Measurements from ENCODE around the gene KAZN.

DNA sequence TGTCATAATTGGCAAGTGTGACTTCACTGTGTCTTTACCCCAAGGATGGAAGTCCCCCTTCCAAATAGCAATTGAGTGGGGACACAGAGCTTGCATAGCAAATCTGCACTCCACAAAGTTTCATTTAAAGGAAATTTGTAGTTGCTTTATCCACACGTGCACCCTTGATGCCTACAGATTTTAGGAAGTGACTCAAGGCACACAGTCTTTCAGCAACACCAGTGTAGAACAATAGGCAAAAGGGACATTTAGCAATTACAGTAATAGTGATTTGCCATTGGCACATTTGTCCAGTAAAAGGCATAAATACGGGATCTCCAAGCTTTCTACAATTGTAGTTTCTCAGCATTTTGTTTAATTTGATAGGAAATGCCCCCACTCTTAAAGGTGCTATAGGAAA is 43.4 kb upstream of the KAZN start:
- TF ChIP-seq, protein P1, sequence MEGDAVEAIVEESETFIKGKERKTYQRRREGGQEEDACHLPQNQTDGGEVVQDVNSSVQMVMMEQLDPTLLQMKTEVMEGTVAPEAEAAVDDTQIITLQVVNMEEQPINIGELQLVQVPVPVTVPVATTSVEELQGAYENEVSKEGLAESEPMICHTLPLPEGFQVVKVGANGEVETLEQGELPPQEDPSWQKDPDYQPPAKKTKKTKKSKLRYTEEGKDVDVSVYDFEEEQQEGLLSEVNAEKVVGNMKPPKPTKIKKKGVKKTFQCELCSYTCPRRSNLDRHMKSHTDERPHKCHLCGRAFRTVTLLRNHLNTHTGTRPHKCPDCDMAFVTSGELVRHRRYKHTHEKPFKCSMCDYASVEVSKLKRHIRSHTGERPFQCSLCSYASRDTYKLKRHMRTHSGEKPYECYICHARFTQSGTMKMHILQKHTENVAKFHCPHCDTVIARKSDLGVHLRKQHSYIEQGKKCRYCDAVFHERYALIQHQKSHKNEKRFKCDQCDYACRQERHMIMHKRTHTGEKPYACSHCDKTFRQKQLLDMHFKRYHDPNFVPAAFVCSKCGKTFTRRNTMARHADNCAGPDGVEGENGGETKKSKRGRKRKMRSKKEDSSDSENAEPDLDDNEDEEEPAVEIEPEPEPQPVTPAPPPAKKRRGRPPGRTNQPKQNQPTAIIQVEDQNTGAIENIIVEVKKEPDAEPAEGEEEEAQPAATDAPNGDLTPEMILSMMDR (IDR thresholded peaks at IDR 0.05), result no peak
- TF ChIP-seq POLR2A (IDR thresholded peaks at IDR 0.05), result no peak

Data from body of pancreas (tissue), 4 donors.